ENCODE measurements around the gene STK25.
A peak's percentile ranks its signal among the peaks of the same experiment; 100 is the strongest.
"Not testable (repeated sequence)": the region's sequence is repeated elsewhere in the genome, so short reads cannot be mapped to it uniquely, and the experiment has no call there.

STK25 gene

GRCh38 chr2:241461693-241462677 is 46.4 kb downstream of the STK25 start:
- DNase-seq = no peak

- no peak for DNase-seq
Measured at GRCh38 chr2:241460631-241461030, 47.8 kb downstream of the STK25 start.

DNA sequence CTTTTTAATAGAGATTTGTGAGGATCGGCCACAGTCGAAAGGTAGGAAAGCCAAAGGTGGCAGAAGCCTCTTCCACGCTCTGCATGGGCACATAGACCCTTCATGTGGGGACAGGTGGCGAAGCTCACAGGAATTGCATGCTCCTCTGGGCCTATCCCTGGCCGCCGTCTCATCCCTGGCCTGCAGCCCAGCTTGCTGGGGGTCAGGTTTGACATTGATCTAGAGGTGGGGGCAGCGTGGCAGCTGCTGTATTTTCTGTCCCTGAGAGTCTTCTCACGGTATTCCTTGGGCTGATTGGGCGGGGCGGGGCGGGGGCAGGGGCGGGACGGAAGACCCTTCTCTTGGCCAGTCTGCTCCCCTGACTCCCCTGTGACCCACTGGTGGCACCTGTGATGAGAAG is 48.9 kb downstream of the STK25 start:
- no peak for DNase-seq

GRCh38 chr2:241458687-241459086 is 49.7 kb downstream of the STK25 start:
- DNase-seq = no peak

- no peak for DNase-seq
Measured at GRCh38 chr2:241456546-241456945, 51.8 kb downstream of the STK25 start.

DNA sequence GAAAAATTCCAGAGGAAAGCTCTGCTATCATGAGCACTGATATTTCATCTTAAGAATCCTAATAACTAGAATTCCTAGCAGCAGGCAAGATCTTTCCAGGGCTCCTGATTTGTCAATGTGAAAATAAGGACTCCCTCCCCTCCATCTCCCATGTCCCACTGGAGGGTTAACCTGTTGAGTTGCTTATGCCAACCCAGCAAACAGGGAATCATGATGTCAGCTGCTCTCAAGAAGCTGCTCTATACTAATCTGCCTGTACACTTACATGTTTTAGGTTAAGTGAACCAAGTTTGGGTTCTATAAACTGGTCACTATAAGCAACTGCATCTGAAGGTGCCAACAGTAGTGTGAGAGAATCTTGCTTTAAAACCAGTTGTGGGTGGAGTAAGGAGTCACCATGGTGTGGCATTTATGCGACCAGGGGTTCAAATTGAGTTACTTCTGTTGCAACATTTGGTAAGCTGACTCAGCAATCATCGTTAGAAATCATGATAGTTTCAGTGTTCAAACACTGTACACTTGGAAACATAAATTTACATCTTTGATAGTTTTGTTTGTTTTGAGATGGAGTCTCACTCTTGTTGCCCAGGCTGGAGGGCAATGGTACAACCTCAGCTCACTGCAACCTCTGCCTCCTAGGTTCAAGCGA is 53.4 kb downstream of the STK25 start:
- DNase-seq = peak; percentile 13

DNA sequence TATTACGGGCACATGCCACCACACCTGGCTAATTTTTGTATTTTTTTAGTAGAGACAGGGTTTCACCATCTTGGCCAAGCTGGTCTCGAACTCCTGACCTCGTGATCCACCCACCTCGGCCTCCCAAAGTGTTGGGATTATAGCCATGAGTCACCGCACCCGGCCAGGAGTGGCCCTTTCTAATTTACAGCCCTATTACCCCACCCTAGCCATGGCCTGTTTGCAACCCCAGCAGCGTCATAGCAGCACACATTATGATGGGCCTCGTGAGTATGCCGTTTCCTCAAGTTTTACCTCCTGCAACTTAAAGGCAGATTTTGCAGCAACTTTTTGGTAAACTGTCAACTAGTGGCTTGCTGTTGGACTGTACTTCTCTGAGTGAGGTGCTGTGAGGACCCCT is 54.5 kb downstream of the STK25 start:
- DNase-seq = not testable (repeated sequence)

DNA sequence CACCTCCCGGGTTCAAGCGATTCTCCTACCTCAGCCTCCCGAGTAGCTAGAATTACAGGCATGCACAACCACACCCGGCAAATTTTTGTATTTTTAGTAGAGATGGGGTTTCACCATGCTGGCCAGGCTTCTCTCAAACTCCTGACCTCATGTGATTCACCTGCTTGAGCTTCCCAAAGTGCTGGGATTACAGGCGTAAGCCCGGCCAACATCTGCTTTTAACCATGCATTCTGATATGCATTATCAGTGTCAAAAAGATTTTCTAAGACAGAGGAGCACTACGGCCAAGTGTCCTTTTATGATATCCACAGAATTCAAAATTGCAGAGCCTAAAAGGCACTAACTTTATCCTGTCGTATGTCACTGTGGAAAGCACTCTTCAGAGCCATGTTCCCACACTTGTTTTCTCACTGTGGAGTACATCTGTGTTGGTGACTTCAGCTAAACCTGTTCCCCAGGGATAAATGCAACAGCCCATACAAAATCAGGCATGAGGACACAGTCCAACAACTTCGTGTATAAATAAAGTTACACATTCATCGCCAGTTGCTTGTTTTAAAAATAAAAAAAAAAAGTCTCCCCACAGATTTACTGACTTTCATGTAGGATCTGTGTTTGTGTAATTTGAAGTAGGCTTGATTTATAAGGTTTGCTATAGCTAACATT is 56.4 kb downstream of the STK25 start:
- DNase-seq = no peak

GRCh38 chr2:241450092-241450491 is 58.3 kb downstream of the STK25 start:
- not testable (repeated sequence) for DNase-seq

DNA sequence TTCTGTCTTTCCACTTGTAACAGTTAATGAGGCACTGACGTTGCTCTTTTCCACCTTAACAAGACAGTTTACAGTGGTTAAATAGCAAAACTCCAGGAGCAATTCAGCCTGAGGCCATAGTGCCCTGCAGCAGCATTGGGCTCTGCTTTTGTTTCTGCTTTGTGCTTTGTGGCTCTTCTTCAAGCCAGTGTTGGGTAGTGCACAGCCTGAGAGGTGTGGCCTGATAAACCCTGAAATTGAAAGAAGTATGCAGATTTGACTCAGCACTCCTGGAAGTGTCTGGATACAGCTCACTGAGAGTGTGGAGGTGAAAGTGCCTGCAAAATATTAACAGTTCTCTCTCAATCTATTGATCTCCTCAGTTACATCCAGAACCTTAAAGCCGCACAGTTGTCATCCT is 63.0 kb downstream of the STK25 start:
- no peak for DNase-seq

GRCh38 chr2:241443486-241444223 is 64.7 kb downstream of the STK25 start:
- peak; percentile 93 for DNase-seq
